ENCODE data around the gene WDR64.

DNA sequence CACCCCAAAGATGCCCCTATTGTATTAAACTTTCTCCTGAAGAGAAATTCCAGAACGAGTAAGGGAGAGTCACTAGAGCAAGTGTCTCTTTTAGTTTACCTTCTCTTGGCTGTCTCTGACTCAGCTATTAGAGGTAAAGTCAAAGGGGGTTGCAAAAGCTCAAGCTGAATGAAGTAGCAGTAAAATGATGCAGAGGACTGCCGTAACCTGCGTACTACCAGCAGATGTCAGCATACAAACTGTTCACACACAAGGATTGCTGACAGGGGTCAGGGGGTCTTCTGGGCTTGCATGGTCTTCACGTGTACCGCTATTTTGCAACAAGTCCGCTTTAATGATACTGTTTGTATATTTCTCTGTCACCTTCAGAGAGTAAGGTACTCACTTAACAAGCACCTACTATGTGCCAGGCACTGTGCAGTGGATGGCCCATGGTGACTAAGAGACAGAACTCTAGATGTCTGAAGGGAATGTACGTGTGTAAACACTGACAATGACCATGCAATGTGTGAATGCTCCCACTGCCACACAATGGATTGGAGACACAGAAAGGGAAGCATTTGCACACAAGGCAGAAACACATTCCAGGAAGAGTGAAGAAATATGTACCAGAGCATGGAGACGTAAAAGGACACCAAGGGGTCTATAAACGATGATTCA lies 46.8 kb upstream of the WDR64 start:
- TF ChIP-seq, protein P1, sequence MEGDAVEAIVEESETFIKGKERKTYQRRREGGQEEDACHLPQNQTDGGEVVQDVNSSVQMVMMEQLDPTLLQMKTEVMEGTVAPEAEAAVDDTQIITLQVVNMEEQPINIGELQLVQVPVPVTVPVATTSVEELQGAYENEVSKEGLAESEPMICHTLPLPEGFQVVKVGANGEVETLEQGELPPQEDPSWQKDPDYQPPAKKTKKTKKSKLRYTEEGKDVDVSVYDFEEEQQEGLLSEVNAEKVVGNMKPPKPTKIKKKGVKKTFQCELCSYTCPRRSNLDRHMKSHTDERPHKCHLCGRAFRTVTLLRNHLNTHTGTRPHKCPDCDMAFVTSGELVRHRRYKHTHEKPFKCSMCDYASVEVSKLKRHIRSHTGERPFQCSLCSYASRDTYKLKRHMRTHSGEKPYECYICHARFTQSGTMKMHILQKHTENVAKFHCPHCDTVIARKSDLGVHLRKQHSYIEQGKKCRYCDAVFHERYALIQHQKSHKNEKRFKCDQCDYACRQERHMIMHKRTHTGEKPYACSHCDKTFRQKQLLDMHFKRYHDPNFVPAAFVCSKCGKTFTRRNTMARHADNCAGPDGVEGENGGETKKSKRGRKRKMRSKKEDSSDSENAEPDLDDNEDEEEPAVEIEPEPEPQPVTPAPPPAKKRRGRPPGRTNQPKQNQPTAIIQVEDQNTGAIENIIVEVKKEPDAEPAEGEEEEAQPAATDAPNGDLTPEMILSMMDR (IDR thresholded peaks at IDR 0.05; ENCODE audit: borderline replicate concordance, extremely low read depth, low read length, poor library complexity, severe bottlenecking): peak; percentile 58
- TF ChIP-seq EZH2 (IDR thresholded peaks at IDR 0.05; ENCODE audit: borderline replicate concordance, low read depth, low read length, severe bottlenecking): no peak
